HG03064 (cell line): ENCODE data around the gene GNB1.

ENCODE experiments used
- ATAC-seq: cut with Tn5 transposase; IDR thresholded peaks from one replicate; pipeline ENCODE4 v1.9.1; 2021; ENCODE audit warnings: low read depth; ENCODE audit not compliant: unreplicated experiment

Gene GNB1

DNA sequence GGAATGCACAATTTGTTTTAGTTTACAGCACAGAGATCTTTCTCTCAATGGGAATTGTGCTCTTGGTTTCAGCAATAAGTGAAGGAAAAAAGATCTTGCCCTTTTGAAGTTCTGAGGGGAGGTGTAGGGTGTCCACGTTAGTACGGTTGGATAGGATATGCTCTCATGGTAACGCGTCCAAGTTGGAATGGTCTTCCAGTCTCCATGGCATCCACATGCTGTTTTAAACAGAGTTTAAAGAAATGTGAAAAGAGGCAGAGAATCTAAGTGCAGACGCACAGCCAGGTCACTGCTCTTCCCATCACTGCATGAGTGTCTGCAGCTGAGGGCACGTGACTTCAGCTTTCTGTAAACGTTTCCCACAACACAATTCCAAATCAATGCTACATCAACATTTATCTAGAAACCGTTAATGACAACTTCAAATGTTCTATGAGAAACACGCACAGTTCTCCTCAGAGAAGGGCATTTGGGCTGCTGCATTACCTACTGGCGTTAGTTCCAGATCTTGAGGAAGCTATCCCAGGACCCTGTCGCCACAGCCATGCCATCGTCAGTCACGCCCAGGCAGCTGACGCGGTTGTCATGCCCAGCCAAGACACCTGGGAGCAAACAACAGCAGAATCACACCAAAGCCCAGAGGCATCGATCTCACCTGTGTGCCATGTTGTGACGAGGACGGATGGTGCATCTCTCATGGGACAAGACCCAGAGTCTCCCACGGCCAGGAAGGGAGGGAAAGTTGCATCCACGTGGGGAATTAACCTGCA lies 103.9 kb downstream of the GNB1 start:
- ATAC-seq, result no peak

DNA sequence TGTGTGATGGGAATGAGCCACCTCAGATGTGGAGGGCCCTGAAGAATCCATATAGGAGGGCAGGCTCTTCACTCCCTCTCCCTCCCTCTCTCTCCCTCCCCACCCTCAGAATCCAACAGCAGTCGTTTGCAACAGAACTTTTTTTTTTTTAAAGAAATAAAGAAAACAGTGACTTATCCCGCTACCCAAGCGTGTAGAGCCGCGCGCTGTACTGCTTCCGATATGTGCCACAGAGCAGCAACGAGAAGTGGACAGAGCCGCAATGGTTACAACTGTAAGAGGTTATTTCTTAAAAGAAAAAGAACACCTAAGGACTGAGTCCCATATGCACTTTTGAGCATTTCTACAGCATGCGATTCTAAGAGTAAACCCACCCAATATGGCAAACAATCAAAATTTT lies 105.2 kb downstream of the GNB1 start:
- ATAC-seq, result no peak

DNA sequence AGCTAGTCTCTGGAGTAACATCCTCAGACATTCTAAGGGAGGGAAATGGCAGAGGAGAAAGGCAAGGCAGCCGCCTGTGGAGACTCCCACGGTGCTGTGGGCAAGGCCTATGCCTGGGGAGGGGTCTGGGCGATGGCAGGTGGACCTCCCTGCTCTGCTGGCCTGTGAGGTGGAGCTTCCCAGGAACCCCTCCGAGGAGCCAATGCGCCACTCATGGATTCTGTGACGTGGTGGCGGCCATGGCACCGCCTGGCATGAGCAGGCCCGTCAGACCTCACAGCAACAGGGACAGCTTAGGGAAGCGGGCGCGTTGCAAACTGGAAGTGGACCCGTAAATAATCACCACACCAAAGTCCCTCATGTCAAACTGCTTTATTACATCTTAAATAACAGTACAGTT lies 106.0 kb downstream of the GNB1 start:
- no peak for ATAC-seq

DNA sequence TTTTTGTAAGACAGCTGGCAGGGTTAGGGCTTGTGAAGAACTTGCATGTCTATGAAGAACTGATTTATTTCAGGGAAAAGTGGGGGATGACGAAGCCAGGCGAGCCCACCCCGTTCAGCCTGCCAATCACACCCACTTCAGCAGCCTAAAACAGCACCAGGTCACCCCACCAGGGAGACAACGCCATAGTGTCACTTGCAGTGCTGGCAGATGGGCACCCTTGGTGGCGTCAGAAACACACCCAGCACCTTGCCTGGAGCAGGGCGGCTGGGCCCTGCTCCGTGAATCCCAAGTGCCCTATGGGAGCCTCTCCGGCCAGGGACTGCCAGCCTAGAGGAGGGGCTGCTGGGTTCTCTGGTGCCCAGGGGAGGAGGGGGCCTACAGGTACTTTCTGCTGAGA lies 107.6 kb downstream of the GNB1 start:
- ATAC-seq, result no peak

DNA sequence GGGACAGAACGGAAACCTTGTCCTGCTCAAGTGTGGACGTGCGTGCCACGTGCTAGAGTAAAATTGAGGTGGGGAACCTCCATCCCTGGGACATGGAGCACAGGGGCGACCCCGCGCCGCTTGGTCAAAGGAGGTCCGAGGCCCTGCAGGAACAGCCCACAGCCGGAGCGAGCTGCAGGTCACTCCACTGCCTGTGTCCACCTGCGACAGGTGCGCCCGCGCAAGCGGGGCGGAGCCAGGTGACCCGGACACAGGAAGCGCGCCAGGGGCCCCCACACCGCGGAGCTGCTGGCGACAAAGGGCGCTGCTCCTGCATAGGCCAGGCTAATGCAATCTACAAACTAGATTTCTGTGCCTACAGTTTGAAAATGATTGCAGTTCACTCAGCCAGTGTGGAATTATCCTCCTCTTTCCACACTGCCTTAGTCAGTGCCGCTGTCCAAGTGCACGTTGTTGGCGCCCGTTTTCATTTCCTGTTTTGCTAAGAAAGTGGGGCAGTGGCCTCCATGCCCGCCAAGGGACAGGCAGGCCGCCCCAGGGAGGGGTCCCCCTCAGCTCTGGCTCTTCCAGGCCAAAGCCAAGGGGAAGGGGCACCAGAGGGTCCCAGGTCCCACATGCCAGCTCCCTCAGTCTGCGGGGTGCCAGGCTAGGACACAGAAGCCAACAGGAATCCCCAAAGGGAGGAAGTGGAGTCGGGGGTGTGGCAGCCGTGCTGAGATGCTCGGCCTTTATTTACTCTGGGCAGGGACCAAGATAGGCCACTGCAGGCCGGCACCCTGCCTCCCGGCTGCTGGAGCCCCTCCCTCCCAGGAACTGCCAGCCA lies 108.3 kb downstream of the GNB1 start:
- ATAC-seq, result no peak

DNA sequence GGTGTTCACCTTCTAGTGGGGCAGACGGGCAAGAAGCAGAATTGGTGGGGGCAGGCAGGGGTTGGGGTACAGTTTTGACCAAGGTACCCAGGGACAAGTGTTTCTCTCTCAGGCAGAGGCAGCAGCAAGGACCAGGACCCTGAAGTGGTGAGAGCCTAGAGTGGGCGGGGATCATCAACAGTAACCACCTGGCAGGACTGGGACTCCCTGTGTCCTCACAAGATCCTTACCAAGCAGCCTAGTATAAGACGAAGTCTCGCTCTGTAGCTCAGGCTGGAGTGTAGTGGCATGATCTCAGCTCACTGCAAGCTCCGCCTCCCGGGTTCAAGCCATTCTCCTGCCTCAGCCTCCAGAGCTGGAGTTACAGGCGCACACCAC lies 109.4 kb downstream of the GNB1 start:
- ATAC-seq, result no peak

DNA sequence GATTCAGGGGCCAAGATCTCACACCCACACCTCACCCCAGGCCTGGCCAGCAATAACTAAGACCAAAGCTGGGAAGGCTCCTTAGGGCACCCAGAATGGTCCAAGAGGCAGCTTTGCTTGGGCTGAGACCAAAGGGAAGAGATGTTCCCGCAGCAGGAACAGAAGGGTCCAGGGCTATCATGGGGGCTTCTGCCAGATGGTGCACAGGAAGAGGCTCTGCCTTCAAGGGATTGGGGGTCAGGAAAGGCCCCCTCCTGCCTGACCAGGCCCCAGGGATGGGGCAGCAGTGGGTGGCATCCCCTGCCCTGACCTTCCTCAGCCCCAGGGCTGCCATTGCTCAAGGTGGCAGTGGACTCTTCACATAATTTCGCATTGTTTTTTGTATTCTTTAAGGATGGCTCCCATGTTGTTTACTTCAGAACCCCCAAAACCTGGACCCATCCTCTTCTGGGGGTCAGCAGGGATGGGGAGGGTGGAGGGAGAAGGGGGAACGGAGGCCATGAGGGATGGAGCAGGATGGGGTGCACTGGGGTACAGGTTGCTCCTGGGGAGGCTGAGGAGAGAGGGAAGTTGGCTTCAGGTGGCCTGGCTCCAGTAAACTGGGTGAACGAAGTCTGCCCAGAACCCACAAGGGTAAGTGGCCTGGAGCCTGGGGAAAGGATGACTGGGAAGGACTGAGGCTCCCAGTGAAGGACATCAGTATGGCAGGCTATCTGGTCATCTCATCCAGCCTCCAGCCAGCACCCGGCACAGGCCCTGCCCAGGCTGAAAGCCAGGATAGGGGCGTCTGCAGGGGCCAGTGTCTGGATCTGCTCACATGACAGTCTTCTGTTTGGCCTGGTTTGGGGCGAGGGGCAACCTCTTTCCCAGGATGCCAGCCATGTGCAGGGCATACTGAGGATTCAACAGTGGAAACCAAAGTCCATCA lies 110.0 kb downstream of the GNB1 start:
- no peak for ATAC-seq

DNA sequence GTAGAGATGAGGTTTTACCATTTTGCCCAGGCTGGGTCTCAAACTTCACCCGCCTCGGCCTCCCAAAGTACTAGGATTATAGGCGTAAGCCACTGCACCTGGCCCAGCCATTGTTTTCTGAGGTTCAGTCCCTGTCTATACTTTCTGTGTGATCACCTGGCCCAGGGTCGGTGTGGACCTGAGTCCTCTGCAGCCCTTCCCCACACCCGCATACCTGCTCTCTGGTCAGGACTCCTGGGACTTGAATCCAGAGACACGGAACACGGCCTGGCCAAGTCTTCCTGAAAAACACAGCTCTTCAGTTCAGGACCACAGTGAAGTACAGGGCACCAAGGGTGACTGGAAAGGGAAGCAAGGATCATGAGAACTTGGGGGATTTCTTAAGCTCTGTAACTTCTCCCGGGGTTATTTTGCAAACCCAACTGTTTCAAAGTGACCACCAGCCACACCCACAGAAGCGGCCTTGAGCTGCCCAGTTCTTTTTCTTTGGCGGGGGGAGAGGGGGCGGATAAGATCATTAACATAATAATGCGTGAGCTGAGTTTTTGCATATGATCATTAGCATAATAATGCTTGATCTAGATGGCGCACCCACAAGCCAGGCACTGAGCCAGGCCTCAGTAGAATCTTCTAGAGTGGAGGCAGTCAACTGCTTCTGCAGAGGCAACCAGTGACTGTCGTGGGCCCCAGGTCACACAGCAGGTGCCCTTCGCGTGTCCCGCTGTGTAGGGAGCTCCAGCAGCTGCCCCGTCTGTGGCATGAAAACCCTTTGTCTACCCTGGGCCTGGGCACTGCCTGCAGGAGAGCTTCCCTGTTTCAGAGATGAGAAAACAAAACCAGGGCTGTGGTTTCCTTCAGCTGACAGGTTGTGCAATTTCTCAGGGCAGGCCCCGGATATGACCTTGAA lies 110.9 kb downstream of the GNB1 start:
- peak; percentile 24 for ATAC-seq

DNA sequence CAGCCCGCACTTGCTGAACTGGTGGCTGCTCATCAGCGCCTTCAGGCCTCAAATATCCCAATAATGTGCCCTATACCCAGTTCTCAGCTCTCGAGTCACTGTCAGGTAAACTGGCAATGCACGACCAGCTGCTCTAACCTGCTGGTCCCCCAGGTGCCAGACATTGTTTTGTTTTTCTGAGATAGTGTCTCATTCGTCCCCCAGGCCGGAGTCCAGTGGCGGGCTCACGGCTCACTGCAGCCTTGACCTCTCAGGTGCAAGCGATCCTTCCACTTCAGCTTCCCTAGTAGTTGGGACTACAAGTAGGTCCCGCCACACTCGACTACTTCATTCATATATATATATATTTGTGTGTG lies 111.6 kb downstream of the GNB1 start:
- no peak for ATAC-seq

DNA sequence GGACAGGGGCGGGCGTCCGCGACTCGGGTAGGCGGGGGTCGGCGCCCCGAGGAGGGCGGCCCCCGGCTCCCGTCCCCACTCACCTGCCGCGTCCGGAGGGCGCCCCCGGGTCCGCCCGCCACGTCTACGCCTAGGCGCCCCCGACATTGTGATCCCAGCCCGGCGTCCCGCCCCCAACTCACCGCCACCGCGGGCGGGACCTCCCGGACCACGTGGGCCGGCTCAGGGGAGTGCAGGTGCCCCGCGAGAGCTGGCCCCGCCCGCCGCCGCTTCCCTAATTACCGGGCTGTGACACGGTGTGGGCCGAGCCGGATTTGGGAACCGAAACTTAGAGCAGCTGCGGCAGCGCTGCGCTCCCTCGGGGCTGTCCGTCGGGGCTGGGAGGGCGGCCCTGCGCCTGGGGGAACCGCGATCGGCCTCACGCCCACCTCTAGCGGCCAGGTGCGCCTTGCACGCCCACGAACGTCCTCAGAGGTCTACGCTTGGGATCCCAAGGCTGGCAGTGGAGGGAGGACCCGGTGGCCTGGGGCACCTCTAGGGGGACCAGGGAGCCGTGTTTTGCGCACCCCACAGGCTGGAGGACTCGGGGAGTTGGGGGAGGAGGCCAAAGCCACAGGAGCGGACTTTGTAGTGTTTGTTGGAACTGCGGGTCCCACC lies 112.1 kb downstream of the GNB1 start:
- ATAC-seq, result peak; percentile 51

DNA sequence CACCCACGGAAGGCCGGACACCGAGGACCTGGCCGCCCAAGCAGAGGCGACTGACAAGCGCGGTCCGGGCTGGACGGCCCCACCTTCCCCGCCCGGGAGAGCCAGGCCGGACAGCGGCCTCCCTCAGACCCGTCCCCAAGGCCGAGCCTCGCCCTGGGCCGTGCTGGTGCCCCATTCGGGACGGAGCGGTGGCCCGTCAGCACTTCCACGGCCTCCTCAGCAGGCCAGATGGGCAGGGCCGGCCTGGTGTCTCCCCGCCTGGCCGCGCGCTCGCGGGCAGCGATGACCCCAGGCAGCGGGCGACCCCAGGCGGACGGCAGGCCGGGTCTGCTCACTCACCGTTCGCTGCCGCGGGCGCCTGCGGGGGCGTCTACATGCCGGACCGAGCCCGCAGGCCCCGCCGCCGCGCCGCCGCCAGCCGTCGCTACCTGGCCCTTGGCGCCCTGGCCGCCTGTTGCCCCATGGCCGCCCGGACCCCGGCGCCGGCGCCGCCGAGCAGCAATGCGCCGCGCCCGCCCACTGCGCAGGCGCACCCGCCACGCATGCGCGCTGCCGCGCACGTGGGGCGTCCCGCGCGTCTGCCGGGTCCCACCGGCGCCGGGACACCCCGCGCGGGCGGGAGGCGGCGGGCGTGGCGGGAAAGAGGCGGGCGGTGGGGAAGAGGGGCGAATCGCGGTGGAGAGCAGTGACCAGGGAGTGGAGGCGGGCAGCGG lies 112.8 kb downstream of the GNB1 start, which contains the start of gene NADK:
TSS of gene NADK (minus strand) at position 521 of the 713 bp plus-strand sequence. CDS start 13,064 bp downstream, outside the sequence.
- ATAC-seq, result peak; percentile 44

DNA sequence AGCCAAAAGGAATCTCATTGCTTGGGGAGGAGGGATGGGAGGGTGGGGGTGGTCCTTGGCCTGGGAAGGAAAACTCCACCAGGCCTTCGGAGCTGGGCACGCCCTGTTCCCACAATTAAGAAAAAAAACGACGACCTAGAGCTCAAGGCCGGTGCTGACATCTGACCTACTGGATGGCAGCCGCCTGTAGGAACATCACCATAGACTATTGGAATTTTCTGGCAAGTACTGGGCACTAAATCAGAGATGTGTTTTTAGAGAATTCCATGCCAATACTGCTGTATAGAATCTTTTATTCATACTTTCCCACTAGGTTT lies 113.3 kb downstream of the GNB1 start:
- ATAC-seq, result no peak

DNA sequence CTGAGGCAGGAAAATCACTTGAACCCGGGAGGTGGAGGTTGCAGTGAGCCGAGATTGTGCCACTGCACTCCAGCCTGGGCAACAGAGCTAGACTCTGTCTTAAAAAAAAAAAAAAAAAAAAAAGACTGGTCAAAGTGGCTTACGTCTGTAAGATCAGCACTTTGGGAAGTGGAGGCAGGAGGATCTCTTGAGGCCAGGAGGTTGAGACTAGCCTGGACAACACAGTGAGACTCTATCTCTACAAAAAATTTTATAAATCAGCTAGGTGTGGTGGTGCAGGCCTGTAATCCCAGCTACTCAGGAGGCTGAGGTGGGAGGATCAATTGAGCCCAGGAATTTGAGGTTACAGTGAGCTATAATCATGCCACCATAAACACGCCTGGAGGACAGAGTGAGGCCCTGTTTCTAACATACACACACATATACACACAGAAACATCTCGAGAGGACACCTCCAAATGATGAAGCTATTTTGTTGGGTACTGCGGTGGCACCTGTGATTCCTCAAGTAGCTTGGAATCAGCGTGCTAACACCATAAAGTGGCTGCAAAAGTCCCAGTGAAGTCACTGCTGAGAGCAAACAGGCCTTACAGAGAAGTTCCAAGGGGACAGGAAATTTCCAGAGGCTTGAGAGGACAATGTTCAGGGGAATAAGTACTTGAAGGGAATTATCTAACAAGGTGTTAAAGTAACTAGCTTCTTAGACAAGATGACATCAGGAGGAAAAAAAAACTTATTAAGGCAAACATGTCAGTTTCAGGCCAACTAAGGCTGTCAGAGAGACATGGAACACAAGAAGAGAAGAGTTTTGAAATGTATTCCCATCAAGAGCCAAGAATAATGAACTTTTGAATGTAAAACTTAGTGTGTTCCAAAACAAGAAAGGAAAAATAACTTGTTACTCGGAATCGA lies 114.0 kb downstream of the GNB1 start:
- ATAC-seq, result no peak

DNA sequence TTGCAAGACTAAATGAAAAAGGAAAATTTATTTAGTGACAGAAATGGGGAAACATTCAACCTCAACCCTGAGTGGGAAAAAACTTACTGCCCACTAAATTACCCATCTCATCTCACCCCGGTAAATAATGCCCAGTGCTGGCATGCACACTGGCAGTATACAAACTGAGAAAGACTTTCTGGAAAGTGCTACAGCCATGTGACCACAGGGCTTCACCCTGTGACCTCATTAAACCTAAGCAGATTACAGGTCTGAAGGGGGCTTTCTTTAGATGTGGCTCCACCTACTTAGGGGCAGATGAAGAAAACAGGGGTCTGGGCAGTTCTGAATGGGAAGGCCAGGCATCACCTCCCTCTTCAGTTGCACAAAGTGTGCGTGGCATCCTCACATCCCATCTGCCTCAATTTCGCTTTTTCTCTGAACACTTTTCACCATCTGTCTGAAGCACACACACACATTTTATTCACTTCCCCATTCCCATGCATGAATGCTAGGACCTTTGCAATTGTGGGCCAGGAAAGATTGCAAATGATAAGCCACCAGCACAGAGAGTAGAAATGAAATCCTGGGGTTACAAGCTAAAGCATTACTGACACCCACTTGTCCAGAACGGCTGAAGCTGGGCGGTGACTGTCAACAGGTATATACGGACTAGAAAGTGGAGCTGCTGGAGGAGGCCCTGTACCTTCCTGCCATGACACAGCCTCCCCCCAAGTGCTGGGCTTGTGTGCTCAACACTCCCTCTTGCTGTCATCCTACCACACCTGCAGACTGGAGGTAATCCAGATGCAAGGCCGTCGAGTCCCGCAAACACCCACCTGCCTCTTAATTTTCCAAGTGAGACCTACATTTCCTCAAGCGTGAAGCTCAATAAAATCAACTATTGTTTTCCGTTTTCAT lies 115.3 kb downstream of the GNB1 start:
- ATAC-seq, result no peak

DNA sequence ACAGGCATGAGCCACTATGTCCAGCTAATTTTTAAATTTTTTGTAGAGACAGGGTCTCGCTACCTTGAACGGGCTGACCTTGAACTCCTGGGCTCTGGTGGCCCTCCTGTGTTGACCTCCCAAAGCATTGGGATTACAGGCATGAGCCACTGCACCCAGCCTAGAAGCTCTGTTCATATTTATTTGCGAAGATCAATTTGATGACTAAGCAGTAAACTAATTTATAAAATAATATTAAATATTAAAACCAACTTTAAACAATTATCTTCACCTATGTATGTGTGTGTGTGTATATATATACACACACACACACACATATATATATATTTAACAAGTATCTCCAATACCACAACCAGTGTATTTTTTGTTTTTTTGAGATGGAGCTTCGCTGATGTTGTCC lies 117.0 kb downstream of the GNB1 start:
- ATAC-seq, result no peak

DNA sequence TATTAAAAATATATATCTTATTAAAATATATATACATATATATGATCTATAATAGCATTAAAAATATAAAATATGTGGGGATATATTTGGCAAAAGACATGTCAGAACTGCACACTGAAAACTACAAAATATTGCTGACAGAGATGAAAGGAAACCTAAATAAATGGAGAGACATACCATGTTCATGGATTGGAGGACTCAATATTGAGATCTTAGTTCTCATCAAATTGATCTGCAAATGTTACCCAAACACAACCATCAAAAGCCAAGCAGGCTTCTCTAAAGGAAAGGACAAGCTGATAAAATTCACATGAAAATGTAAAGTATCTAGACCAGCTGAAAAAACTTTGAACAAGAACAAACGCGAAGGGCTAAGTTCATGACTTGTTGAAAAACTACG lies 119.8 kb downstream of the GNB1 start:
- no peak for ATAC-seq

DNA sequence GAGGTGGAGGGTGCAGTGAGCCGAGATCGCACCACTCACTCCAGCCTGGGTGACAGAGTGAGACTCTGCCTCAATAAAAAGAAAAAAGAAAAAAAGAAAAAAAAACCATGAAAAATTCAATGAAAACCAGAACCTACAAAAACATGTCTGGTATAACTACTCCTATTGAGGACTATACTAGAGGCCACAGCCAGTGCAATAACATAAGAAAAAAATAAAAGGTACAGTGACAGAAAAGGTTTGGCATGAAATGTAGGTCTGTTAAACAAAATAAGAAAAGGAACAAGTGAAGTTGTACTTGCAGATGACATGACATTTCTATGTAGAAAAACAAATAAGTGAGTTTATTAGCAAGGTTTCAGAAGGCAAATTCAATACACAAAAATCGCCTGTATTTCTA lies 120.8 kb downstream of the GNB1 start:
- no peak for ATAC-seq
